ENCODE data around the gene RNFT2.
"Not testable (repeated sequence)": the region's sequence is repeated elsewhere in the genome, so short reads cannot be mapped to it uniquely, and the experiment has no call there.

The RNFT2 gene

DNA sequence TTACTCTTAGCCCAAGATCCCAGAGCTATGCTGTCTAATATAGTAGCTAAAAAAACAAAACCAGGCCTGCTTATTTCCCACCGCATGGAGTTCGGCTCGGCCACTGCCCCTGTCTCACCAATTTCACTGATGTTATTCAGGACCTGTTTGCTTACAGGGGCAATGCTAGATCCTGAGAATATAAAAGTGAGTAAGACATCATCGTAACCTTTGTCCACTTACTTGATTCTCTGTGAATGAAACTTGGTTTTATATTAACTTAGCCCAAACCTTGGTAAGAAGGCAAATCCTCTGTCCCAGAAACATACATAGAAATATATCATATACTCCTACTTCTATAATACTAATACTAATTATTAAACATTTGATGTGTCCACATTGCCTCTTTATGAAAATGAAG lies 56.6 kb downstream of the RNFT2 start:
- DNase-seq (ENCODE audit: low spot score), result no peak

DNA sequence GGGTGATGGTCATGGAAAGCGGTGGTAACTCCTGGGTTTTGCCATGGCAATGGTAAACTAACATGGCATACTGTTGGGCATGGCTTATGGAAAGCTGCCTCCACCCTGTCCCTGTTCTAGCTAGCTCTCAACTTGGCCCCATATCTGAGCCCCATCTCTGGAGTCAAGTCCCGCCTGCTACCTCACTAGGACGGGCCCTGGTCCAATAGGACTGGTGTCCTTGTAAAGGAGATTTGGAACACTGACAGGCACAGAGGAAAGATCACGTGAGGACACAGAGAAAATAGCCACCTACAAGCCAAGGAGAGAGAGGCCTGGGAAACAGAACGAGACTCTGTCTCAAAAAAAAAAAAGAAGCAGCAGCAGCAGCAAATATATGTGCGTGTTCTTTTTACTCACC lies 59.8 kb downstream of the RNFT2 start:
- no peak for DNase-seq (ENCODE audit: low spot score)

GRCh38 chr12:116798719-116799118 lies 60.6 kb downstream of the RNFT2 start:
- DNase-seq (ENCODE audit: low spot score), result no peak

DNA sequence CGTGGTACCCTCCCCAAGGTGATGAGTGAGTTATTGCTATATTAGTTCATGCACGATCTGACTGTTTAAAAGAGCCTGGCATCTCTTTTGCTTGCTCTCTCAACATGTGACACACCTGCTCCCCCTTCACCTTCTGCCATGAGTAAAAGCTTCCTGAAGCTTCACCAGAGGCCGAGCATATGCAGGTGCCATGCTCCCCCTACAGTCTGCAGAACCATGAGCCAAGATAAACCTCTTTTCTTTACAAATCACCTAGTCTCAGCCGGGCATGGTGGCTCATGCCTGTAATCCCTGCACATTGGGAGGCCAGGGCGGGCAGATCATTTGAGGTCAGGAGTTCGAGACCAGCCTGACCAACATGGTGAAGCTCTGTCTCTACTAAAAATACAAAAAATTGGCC lies 61.8 kb downstream of the RNFT2 start:
- DNase-seq (ENCODE audit: low spot score), result no peak

DNA sequence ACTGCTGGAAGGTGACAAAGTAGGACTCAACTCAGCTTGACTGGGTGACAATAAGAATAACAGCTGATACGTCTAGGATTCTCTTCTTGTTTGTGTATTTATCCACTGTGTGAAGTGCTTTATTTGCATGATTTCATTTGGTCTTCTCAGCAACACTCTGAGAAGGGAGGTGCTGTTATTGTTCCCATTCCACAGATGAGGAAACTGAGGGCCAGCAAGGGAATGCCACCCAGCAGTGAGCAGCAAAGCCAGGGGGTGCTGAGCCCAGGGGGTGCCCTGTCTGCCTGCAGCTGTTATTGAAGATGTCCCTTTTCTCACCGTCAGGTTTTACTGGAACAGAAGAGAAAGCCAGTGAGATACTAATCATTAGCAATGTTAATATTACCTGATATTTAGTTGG lies 62.8 kb downstream of the RNFT2 start:
- no peak for DNase-seq (ENCODE audit: low spot score)

GRCh38 chr12:116802018-116802417 lies 63.9 kb downstream of the RNFT2 start:
- DNase-seq (ENCODE audit: low spot score), result no peak

DNA sequence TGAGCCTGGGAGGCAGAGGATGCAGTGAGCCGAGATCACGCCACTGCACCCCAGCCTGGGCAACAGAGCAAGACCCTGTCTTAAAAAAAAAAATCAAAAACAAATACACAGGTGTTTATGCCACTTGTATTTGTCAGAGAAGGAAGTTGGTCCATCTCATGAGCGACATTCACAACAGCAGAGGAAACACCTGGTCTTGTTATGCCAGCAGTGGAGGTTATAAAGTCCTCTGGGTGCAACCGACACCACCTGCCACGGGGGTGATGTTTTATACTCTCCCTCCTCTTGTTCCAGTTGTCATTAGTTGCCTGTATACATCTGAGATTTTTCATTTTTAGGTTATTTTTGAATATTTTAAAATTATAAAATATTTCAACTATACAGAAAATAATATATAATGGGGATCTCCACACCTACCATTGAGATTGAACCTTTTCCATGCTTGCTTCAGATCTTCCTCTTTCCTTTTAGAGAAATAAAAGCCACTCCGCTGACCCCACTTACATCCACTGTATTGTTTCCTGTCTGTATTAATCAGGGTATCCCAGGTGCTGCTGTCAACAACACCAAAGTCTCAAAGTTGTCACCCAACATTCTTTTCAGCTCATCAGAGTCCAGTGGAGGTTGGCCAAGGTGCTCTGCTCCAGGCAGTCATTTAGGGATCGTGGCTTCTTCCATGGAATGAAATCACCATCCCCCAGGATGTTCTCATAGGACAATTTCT lies 65.1 kb downstream of the RNFT2 start:
- DNase-seq (ENCODE audit: low spot score), result no peak

- DNase-seq (ENCODE audit: low spot score), result no peak
These were observed 65.9 kb downstream of the RNFT2 start for GRCh38 chr12:116804051-116804450.

GRCh38 chr12:116806845-116807440 lies 68.8 kb downstream of the RNFT2 start:
- no peak for DNase-seq (ENCODE audit: low spot score)

- DNase-seq (ENCODE audit: low spot score), result no peak
These were observed 69.4 kb downstream of the RNFT2 start for GRCh38 chr12:116807546-116807945.

DNA sequence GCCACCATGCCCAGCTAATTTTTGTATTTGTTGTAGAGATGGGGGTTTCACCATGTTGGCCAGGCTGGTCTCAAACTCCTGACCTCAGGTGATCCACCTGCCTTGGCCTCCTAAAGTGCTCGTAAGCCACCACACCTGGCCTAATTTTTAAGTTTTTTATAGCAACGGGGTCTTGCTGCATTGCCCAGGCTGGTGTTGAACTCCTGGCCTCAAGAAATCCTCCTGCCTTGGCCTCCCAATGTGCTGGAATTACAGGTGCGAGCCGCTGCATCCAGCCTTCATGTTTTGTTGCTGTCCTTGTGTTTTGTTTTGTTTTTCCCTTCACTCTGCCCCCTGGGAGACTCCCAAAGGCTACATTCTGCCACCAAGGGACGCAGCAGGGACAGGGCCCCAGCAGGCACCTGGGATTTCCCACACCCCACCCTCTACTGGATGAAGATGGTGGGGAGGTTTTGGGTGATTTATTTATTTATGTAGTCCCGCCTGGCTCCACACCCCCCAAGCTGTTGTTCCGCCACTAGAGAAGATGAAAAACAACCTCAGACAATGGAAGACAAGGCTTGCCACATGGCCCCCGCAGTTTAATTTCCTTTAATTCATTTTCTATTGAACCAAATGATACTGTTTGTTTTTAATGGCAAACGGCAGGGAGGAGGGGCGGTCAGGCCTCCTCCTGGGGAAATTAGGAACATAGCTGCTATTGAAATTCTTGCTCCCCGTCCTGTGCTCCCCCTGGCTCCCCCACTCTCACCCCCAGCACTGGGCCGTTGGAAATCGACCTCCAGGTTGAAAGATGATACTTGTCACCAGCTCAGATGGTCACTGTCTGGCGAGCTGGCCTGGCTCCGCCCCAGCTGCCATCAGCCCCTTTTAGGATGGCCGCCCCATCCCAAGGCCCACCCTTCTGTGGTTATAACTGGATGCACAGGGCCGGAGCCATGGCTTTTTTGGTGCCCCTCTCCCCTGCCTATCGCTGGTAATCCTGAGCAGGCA lies 70.3 kb downstream of the RNFT2 start:
- DNase-seq (ENCODE audit: low spot score), result no peak

DNA sequence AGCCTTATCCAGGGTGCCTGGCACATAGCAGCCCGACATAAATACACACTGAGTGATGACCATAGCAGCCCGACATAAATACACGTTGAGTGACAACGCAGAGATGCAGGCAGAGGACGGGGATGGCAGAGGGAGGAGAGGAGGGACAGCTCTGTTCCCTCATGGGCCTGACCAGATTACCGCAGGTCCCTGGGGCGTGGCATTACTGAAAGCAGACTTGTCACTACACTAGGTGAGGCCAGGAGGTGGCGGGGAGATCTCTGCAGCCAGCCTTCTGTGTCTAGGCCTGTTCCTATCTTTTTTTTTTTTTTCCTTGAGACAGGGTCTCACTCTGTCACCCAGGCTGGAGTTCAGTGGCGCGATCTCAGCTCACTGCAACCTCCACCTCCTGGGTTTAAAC lies 74.1 kb downstream of the RNFT2 start:
- no peak for DNase-seq (ENCODE audit: low spot score)

GRCh38 chr12:116813271-116814041 lies 75.3 kb downstream of the RNFT2 start:
- DNase-seq (ENCODE audit: low spot score), result no peak

- not testable (repeated sequence) for DNase-seq (ENCODE audit: low spot score)
These were observed 76.7 kb downstream of the RNFT2 start for GRCh38 chr12:116814766-116815165.

GRCh38 chr12:116818341-116818856 lies 80.3 kb downstream of the RNFT2 start:
- no peak for DNase-seq (ENCODE audit: low spot score)

DNA sequence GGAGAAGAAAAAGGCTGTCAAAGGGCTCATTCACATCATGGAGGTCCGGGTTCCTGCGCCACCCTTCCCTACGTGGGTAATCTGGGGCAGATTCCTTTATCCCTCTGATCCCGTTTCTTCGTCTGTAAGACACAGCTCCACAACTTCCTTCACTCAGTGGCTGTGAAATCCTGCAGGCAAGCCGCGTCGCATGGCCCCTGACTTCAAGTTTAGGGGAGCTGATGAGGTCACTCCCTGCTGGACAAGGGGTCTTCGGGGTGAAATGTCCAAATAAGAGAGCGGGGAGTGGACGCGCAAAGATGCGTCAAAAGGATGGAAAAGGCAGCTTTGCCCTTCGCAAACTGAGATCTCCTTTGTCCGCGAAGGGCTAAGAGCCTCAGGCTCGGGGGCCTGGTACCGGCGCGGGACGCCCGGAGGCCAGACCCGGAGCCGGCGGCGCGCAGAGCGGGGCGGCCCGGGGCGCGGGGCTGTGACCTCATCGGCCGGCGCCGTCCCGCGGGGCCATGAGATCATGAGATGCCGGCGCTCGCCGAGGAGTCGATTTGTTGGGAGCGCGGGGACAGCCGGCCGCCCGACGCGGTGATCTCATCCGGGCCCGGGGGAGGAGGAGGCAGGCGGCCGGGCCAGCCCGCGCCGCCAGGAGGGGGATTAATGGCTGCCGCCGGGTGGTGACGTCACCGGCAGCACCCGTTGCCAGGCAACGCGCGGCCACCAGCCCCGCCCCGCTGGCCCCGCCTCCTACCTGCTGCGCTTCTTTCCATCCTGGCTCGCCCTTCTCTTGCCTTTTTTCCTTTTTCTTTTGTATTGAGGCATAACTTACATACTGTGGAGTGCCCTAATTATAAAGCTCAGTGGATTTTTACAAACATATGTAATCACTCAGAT lies 81.1 kb downstream of the RNFT2 start:
- DNase-seq (ENCODE audit: low spot score), result peak; percentile 100

- DNase-seq (ENCODE audit: low spot score), result no peak
These were observed 82.0 kb downstream of the RNFT2 start for GRCh38 chr12:116820064-116820656.

DNA sequence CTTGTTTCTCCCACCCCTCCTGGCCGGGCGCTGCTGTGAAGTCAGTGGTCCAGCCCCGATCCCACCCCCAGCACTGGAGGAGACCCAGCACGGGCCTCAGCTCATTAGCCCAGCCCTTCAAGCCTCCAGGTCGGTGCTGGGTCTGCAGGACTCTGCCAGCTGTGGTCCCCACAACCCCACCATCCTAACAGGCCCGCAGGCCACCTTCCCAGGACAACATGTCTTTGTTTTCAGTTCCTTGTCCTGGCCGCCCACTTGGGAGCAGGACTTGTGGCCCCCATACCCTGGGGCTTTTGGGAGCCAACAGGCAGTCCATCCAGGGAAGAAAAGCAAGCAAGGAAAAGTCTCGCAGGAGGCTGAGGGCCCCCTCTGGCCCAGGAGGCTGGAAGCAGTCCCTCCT lies 83.2 kb downstream of the RNFT2 start:
- DNase-seq (ENCODE audit: low spot score), result no peak

- no peak for DNase-seq (ENCODE audit: low spot score)
These were observed 89.3 kb downstream of the RNFT2 start for GRCh38 chr12:116827432-116827831.

- DNase-seq (ENCODE audit: low spot score), result no peak
These were observed 94.2 kb downstream of the RNFT2 start for GRCh38 chr12:116832353-116832752.
